ENCODE results near the gene NOL4L.

GRCh38 chr20:32589256-32589655 lies 4.1 kb upstream of the NOL4L start:
- TF ChIP-seq EZH2 (IDR thresholded peaks at IDR 0.05; ENCODE audit: low read length) = no peak
- TF ChIP-seq CTCF (optimal IDR thresholded peaks at IDR 0.05 in 1 of 3, IDR thresholded peaks at IDR 0.05 in 1 of 3, conservative IDR thresholded peaks at IDR 0.05 in 1 of 3; ENCODE audit: extremely low read depth in 1 of 3, insufficient read depth in 2 of 3, low read length in 3 of 3) = no peak

Data from keratinocyte (primary cell).